WTC11 (cell line): ENCODE results near the gene TNS4. TPM values are rescaled to one million over a fixed set of nuclear protein-coding genes. Genes with fewer than 3 reads are reported as not detected.

ENCODE experiments used
- ATAC-seq: fragments of 200-7000 bp; cut with Tn5 transposase; 2 replicates; pipeline ENCODE4 v1.10.0; 2021; ENCODE audit warnings: mild to moderate bottlenecking, moderate library complexity
- CTCF ChIA-PET: fragments of 300-600 bp; sonication (Branson Sonifier 250); formaldehyde crosslinking; loops from one replicate; lab custom pipeline; 2021; ENCODE audit warnings: antibody characterized with exemption; lab: Charles Lee
- POLR2A ChIA-PET: fragments of 350-600 bp; sonication (Branson Sonifier 250); formaldehyde crosslinking; loops from one replicate; lab custom pipeline; 2021; ENCODE audit warnings: antibody characterized with exemption; lab: Charles Lee
- DNase-seq: peaks from one replicate; pipeline ENCODE4 v3.0.0; 2021; ENCODE audit warnings: low spot score
- H3K27ac Mint-ChIP-seq: 2 replicates; pipeline ENCODE4 v1.8.0; 2021; ENCODE audit warnings: mixed read lengths
- H3K27me3 Mint-ChIP-seq: 2 replicates; pipeline ENCODE4 v1.8.0; 2021; ENCODE audit warnings: low read depth, mild to moderate bottlenecking, moderate library complexity, mixed read lengths
- H3K36me3 Mint-ChIP-seq: 2 replicates; pipeline ENCODE4 v1.8.0; 2021; ENCODE audit warnings: mixed read lengths
- H3K4me1 Mint-ChIP-seq: 2 replicates; pipeline ENCODE4 v1.8.0; 2022; ENCODE audit warnings: mixed read lengths
- H3K4me3 Mint-ChIP-seq: 2 replicates; pipeline ENCODE4 v1.8.0; 2021; ENCODE audit warnings: mild to moderate bottlenecking, moderate library complexity, mixed read lengths
- H3K9me3 Mint-ChIP-seq: 2 replicates; pipeline ENCODE4 v1.8.0; 2021; ENCODE audit warnings: mixed read lengths
- AR ChIP-seq: fragments of 250-450 bp; sonication (Bioruptor Pico); IDR thresholded peaks from 2 replicates; pipeline ENCODE4 v1.9.0; 2021; ENCODE audit warnings: mild to moderate bottlenecking
- ARID4B ChIP-seq: sonication (generic); formaldehyde crosslinking; IDR thresholded peaks from 2 replicates; pipeline ENCODE4 v1.8.0; 2023; ENCODE audit warnings: missing genetic modification reagents, mild to moderate bottlenecking, borderline replicate concordance
- ATF3 ChIP-seq: sonication (generic); formaldehyde crosslinking; conservative IDR thresholded peaks from 2 replicates; pipeline ENCODE4 v1.8.1; 2022; ENCODE audit warnings: mild to moderate bottlenecking, missing genetic modification reagents
- ATF6 ChIP-seq: sonication (generic); formaldehyde crosslinking; IDR thresholded peaks from 2 replicates; pipeline ENCODE4 v1.8.1; 2023; ENCODE audit warnings: mild to moderate bottlenecking, missing genetic modification reagents
- CDX4 ChIP-seq: fragments of 250-450 bp; sonication (Bioruptor Pico); IDR thresholded peaks from 2 replicates; pipeline ENCODE4 v1.9.0; 2021; ENCODE audit warnings: moderate library complexity, mild to moderate bottlenecking, inconsistent platforms, borderline replicate concordance
- E2F1 ChIP-seq: sonication (generic); formaldehyde crosslinking; IDR thresholded peaks from 2 replicates; pipeline ENCODE4 v1.8.0; 2022; ENCODE audit warnings: mild to moderate bottlenecking, missing genetic modification reagents
- ELF4 ChIP-seq: sonication (generic); formaldehyde crosslinking; IDR thresholded peaks from 2 replicates; pipeline ENCODE4 v1.8.1; 2022; ENCODE audit warnings: low read depth, mild to moderate bottlenecking, moderate library complexity, missing genetic modification reagents
- EMX1 ChIP-seq: fragments of 250-450 bp; sonication (Bioruptor Pico); IDR thresholded peaks from 2 replicates; pipeline ENCODE4 v1.8.0; 2021; ENCODE audit warnings: mild to moderate bottlenecking
- FOXP1 ChIP-seq: sonication (generic); formaldehyde crosslinking; IDR thresholded peaks from 2 replicates; pipeline ENCODE4 v1.8.0; 2022; ENCODE audit warnings: missing genetic modification reagents, mild to moderate bottlenecking, moderate library complexity, borderline replicate concordance
- GABPB1 ChIP-seq: sonication (generic); formaldehyde crosslinking; IDR thresholded peaks from 2 replicates; pipeline ENCODE4 v1.8.1; 2023; ENCODE audit warnings: mild to moderate bottlenecking, missing genetic modification reagents
- IRF2 ChIP-seq: sonication (generic); formaldehyde crosslinking; IDR thresholded peaks from 2 replicates; pipeline ENCODE4 v1.8.0; 2022; ENCODE audit warnings: low read depth, missing genetic modification reagents, borderline replicate concordance
- NFE2L1 ChIP-seq: sonication (generic); formaldehyde crosslinking; IDR thresholded peaks from 2 replicates; pipeline ENCODE4 v1.8.1; 2023; ENCODE audit warnings: missing genetic modification reagents
- NR1H2 ChIP-seq: sonication (generic); formaldehyde crosslinking; IDR thresholded peaks from 2 replicates; pipeline ENCODE4 v1.9.0; 2021; ENCODE audit warnings: mild to moderate bottlenecking, moderate library complexity, missing genetic modification reagents
- PRDM15 ChIP-seq: sonication (generic); formaldehyde crosslinking; IDR thresholded peaks from 2 replicates; pipeline ENCODE4 v1.8.0; 2022; ENCODE audit warnings: missing genetic modification reagents
- TP53 ChIP-seq: sonication (generic); formaldehyde crosslinking; IDR thresholded peaks from 2 replicates; pipeline ENCODE4 v1.8.1; 2023; ENCODE audit warnings: mild to moderate bottlenecking, missing genetic modification reagents
- total RNA-seq: library from RNA; stranded (reverse); gene quantifications from 3 replicates; pipeline ENCODE4 v1.2.3, GENCODE V29; 2021

TNS4 gene
- total RNA-seq, 1 experiment from 2014 or later: 0.87 TPM

GRCh38 chr17:40529991-40530390 is 28.6 kb upstream of the TNS4 start:
- H3K9me3 Mint-ChIP-seq: peaks cover 10% of the 10 kb centered on the region
- H3K27me3 Mint-ChIP-seq: peaks cover 3% of the 10 kb centered on the region
- H3K4me1 Mint-ChIP-seq: peaks cover 19% of the 10 kb centered on the region
- POLR2A ChIA-PET: no interaction called here
- CTCF ChIA-PET: interaction anchor here (0.8 to 8.2 kb wide), 9 partner anchors 31 to 167 kb away, joined by 3 to 124 read pairs (median 5); partner anchors contain the start of genes GJD3, IGFBP4 and TOP2A
- ATAC-seq: no peak
- TF ChIP-seq PRDM15 (CRISPR knock-in tag) (no peak), AR (CRISPR knock-in tag) (no peak), ARID4B (CRISPR knock-in tag) (no peak), GABPB1 (CRISPR knock-in tag) (no peak), TP53 (CRISPR knock-in tag) (no peak), ATF6 (no peak)
- TF ChIP-seq, all 79 proteins: peak for 0
- Mint-ChIP-seq H3K4me3 (no peak overlapping the region), H3K27ac (no peak overlapping the region), H3K36me3 (peaks cover 9% of the 10 kb centered on the region)
- no peak for DNase-seq

- ATAC-seq (no peak), DNase-seq (no peak)
- POLR2A ChIA-PET: no interaction called here
- Mint-ChIP-seq H3K4me1 (peaks cover 18% of the 10 kb centered on the region), H3K4me3 (no peak overlapping the region), H3K27me3 (peaks cover 3% of the 10 kb centered on the region), H3K27ac (no peak overlapping the region), H3K36me3 (peaks cover 14% of the 10 kb centered on the region), H3K9me3 (peaks cover 15% of the 10 kb centered on the region)
- CTCF ChIA-PET: interaction anchor here (0.6 to 0.7 kb wide), 2 partner anchors 53 to 1082 kb away, joined by 3 to 5 read pairs; no protein-coding TSS in a partner anchor
- TF ChIP-seq ATF3 (CRISPR knock-in tag) (no peak), E2F1 (no peak), NFE2L1 (CRISPR knock-in tag) (no peak), NR1H2 (CRISPR knock-in tag) (no peak), EMX1 (no peak), CDX4 (CRISPR knock-in tag) (no peak), ELF4 (CRISPR knock-in tag) (no peak), IRF2 (CRISPR knock-in tag) (no peak), FOXP1 (no peak)
These were observed 27.4 kb upstream of the TNS4 start for GRCh38 chr17:40528692-40529417.
